ENCODE measurements around the gene TBXT. TPM values are rescaled to one million over a fixed set of nuclear protein-coding genes. Genes with fewer than 3 reads are reported as not detected.

The TBXT gene
- total and polyA plus RNA-seq, 2 of the 13 experiments (the other 11 are each of a cell fraction or from before 2014, with no cell fraction given), result not detected

- no peaks in the 10 kb centered on the region for H3K4me1 ChIP-seq (ENCODE audit: insufficient read depth, low read length)
- H3K36me3 ChIP-seq (replicated peaks in 1 of 2; ENCODE audit: control insufficient read depth in 1 of 2, insufficient read depth in 2 of 2, low read length in 2 of 2), result no peaks in the 10 kb centered on the region
- DNase-seq (ENCODE audit: low spot score), result no peak
- ATAC-seq, result no peak
- intact Hi-C loops (cut with micrococcal nuclease; ENCODE audit: unreplicated experiment), result no loop called here
- H3K27ac ChIP-seq (ENCODE audit: extremely low read length, insufficient read depth, low read length), result no peak overlapping the region
- peaks cover 2 to 74% of the 10 kb centered on the region in 2 experiments; a peak in 4 of 5 replicates for H3K27me3 ChIP-seq (ENCODE audit: control insufficient read depth in 1 of 2, insufficient read depth in 2 of 2, low read length in 2 of 2)
- in situ Hi-C loops (cut with HindIII; ENCODE audit: extremely low pct_ligation_motif_present, low pct_unique_long_range_greater_than_20kb), result no loop called here
- H2AFZ ChIP-seq (ENCODE audit: low read length), result no peak overlapping the region
- 20% methylated on average over 9 of the region's 9 CpGs for WGBS (ENCODE audit: low lambda C conversion rate)
- H3K9me3 ChIP-seq (ENCODE audit: low read length), result no peaks in the 10 kb centered on the region
- ChIA-PET POLR2A (no interaction called here), CTCF (ENCODE audit: low intra/inter-chr PET ratio, low total read pairs) (no interaction called here)
- no peak for TF ChIP-seq ZNF629 (CRISPR knock-in tag; conservative IDR thresholded peaks at IDR 0.05)
- TF ChIP-seq ZKSCAN5 (CRISPR knock-in tag; IDR thresholded peaks at IDR 0.05), result no peak
- no peak for TF ChIP-seq HDAC6 (IDR thresholded peaks at IDR 0.05; ENCODE audit: low read depth, low read length)
- TF ChIP-seq HOXD1 (CRISPR knock-in tag; IDR thresholded peaks at IDR 0.05), result no peak
- TF ChIP-seq ATF7-NPFF (CRISPR knock-in tag; IDR thresholded peaks at IDR 0.05; ENCODE audit: low read depth), result no peak
- no TSS peak for BruUV-seq (replicated peaks)
- no peak for FAIRE-seq
- H3K4me3 ChIP-seq (replicated peaks in 1 of 3; ENCODE audit: insufficient read depth in 1 of 3, low read depth in 2 of 3, low read length in 3 of 3), result no peak overlapping the region
- H4K20me1 ChIP-seq (ENCODE audit: insufficient read depth, low read length), result no peaks in the 10 kb centered on the region
- no peaks in the 10 kb centered on the region for H3K79me2 ChIP-seq (ENCODE audit: insufficient read depth, low read length)
- H3K4me2 ChIP-seq (ENCODE audit: low read depth, low read length), result no peak overlapping the region
- no peak overlapping the region for H3K9ac ChIP-seq (ENCODE audit: insufficient read depth, low read depth, low read length)
These were observed 35.5 kb upstream of the TBXT start for GRCh38 chr6:166203003-166203640.

DNA sequence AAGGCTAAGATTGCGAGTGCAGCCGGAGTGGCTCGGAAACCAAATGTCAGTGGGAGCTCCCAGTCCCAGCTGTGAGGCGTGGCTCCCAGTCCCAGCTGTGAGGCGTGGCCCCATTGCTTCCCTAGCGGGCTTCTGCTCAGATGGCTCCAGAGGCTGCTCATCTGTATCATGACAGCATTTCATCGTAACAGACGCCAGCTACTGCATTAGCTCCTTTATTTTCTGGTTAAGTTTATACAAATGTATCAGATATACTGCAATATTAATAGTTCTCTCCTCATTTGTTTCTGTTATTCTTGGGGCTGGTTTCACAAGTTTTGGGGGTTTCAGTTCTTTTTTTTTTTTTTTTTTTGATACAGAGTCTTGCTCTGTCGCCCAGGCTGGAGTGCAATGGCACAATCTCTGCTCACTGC is 34.7 kb upstream of the TBXT start:
- H3K4me2 ChIP-seq (ENCODE audit: low read depth, low read length), result no peak overlapping the region
- H2AFZ ChIP-seq (ENCODE audit: low read length), result no peak overlapping the region
- H3K79me2 ChIP-seq (ENCODE audit: insufficient read depth, low read length), result no peaks in the 10 kb centered on the region
- H3K9me3 ChIP-seq (ENCODE audit: low read length), result no peaks in the 10 kb centered on the region
- WGBS (ENCODE audit: low lambda C conversion rate), result 34% methylated on average over 9 of the region's 9 CpGs
- H3K27me3 ChIP-seq (ENCODE audit: control insufficient read depth in 1 of 2, insufficient read depth in 2 of 2, low read length in 2 of 2), result peaks cover 4 to 76% of the 10 kb centered on the region in 2 experiments; a peak in 4 of 5 replicates
- no peak overlapping the region for H3K4me3 ChIP-seq (replicated peaks in 1 of 3; ENCODE audit: insufficient read depth in 1 of 3, low read depth in 2 of 3, low read length in 3 of 3)
- no peak overlapping the region for H3K27ac ChIP-seq (ENCODE audit: extremely low read length, insufficient read depth, low read length)
- H3K9ac ChIP-seq (ENCODE audit: insufficient read depth, low read depth, low read length), result no peak overlapping the region
- FAIRE-seq (no peak), ATAC-seq (no peak), DNase-seq (ENCODE audit: low spot score) (no peak)
- intact Hi-C loops (cut with micrococcal nuclease; ENCODE audit: unreplicated experiment), result no loop called here
- no TSS peak for BruUV-seq (replicated peaks)
- in situ Hi-C loops (cut with HindIII; ENCODE audit: extremely low pct_ligation_motif_present, low pct_unique_long_range_greater_than_20kb), result no loop called here
- no peaks in the 10 kb centered on the region for H4K20me1 ChIP-seq (ENCODE audit: insufficient read depth, low read length)
- CTCF ChIA-PET (ENCODE audit: low intra/inter-chr PET ratio, low total read pairs), result no interaction called here
- no peaks in the 10 kb centered on the region for H3K36me3 ChIP-seq (replicated peaks in 1 of 2; ENCODE audit: control insufficient read depth in 1 of 2, insufficient read depth in 2 of 2, low read length in 2 of 2)
- POLR2A ChIA-PET, result no interaction called here
- no peaks in the 10 kb centered on the region for H3K4me1 ChIP-seq (ENCODE audit: insufficient read depth, low read length)
- TF ChIP-seq ZNF282 (IDR thresholded peaks at IDR 0.05; ENCODE audit: partially characterized antibody), result no peak
- TF ChIP-seq, protein P1, sequence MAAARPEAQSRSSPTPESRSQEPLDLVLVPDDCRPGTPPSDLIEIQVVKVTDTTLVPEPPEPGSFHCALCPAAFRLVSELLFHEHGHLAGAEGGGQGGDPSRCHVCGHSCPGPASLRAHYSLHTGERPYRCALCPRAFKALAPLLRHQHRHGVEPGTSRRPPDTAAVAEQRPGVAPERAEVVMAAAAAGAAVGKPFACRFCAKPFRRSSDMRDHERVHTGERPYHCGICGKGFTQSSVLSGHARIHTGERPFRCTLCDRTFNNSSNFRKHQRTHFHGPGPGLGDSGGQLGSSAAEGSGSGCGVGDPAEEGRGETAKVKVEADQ (CRISPR knock-in tag; IDR thresholded peaks at IDR 0.05; ENCODE audit: borderline replicate concordance), result no peak
- TF ChIP-seq KDM5A (IDR thresholded peaks at IDR 0.05; ENCODE audit: borderline replicate concordance, low read length), result no peak
- TF ChIP-seq, protein P2, sequence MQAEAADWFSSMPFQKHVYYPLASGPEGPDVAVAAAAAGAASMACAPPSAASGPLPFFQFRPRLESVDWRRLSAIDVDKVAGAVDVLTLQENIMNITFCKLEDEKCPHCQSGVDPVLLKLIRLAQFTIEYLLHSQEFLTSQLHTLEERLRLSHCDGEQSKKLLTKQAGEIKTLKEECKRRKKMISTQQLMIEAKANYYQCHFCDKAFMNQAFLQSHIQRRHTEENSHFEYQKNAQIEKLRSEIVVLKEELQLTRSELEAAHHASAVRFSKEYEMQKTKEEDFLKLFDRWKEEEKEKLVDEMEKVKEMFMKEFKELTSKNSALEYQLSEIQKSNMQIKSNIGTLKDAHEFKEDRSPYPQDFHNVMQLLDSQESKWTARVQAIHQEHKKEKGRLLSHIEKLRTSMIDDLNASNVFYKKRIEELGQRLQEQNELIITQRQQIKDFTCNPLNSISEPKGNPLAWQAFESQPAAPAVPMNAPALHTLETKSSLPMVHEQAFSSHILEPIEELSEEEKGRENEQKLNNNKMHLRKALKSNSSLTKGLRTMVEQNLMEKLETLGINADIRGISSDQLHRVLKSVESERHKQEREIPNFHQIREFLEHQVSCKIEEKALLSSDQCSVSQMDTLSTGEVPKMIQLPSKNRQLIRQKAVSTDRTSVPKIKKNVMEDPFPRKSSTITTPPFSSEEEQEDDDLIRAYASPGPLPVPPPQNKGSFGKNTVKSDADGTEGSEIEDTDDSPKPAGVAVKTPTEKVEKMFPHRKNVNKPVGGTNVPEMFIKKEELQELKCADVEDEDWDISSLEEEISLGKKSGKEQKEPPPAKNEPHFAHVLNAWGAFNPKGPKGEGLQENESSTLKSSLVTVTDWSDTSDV (CRISPR knock-in tag; IDR thresholded peaks at IDR 0.05), result no peak
- TF ChIP-seq, protein P3, sequence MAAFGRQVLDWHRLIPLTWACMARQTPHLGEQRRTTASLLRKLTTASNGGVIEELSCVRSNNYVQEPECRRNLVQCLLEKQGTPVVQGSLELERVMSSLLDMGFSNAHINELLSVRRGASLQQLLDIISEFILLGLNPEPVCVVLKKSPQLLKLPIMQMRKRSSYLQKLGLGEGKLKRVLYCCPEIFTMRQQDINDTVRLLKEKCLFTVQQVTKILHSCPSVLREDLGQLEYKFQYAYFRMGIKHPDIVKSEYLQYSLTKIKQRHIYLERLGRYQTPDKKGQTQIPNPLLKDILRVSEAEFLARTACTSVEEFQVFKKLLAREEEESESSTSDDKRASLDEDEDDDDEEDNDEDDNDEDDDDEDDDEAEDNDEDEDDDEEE (CRISPR knock-in tag; IDR thresholded peaks at IDR 0.05), result no peak
- TF ChIP-seq SRSF4 (IDR thresholded peaks at IDR 0.05; ENCODE audit: low read depth, low read length, poor library complexity, severe bottlenecking), result no peak
- no peak for TF ChIP-seq THAP11 (CRISPR knock-in tag; IDR thresholded peaks at IDR 0.05)
- no peak for TF ChIP-seq HNF4A (CRISPR knock-in tag; IDR thresholded peaks at IDR 0.05)
